Tracheal epithelial cell (primary cell): ENCODE measurements around the gene IQCK. TPM values are rescaled to one million over a fixed set of nuclear protein-coding genes. Genes with fewer than 3 reads are reported as not detected.

Source experiments
- total RNA-seq: library from RNA; depleted of rRNA; stranded (reverse); fragments of >200 nt; gene quantifications from 2 replicates; pipeline ENCODE4 v1.2.1, GENCODE V29; 2014

IQCK gene
- 3.4 and 4.9 TPM in 2 replicates for total RNA-seq

GRCh38 chr16:19717741-19718623, at the start of gene IQCK, which contains the start of gene KNOP1:
Gene IQCK (plus strand): TSS chr16:19718271. CDS start chr16:19718307, 36 bp downstream.
Gene KNOP1 (minus strand): TSS chr16:19718227. CDS start chr16:19715035, 3,192 bp downstream.

GRCh38 chr16:19884611-19885450, 166.8 kb downstream of the IQCK start, which contains the start of gene GPRC5B:
Gene GPRC5B (minus strand): TSS chr16:19884848. CDS start chr16:19872845, 12,003 bp downstream.

Other genes starting within 250 kb of the IQCK start
- gene GDE1, start 196.2 kb upstream of the IQCK start, total RNA-seq = 67.0 and 124 TPM in 2 replicates
- gene CCP110, start 194.3 kb upstream of the IQCK start, total RNA-seq = 2.7 and 6.0 TPM in 2 replicates
- 9.2 and 15.9 TPM in 2 replicates for gene VPS35L, start 162.6 kb upstream of the IQCK start, total RNA-seq
- gene KNOP1, start within 50 bp of the IQCK start, total RNA-seq = 9.4 and 10.0 TPM in 2 replicates
- gene GPRC5B, start 166.6 kb downstream of the IQCK start, total RNA-seq = 0.21 and 1.2 TPM in 2 replicates